ENCODE measurements around the gene ASAP3.

The ASAP3 gene

GRCh38 chr1:23396380-23396779 is 87.6 kb downstream of the ASAP3 start:
- Histone ChIP-seq H3K9ac (no peak overlapping the region), H2AFZ (ENCODE audit: low read depth) (no peak overlapping the region), H3K4me2 (no peak overlapping the region), H3K27ac (no peak overlapping the region), H3K36me3 (ENCODE audit: insufficient read depth) (no peaks in the 10 kb centered on the region), H3K27me3 (ENCODE audit: insufficient read depth, low read depth) (no peaks in the 10 kb centered on the region), H3K4me1 (ENCODE audit: low read depth, poor library complexity, severe bottlenecking) (no peaks in the 10 kb centered on the region), H3K4me3 (IDR thresholded peaks at IDR 0.05; ENCODE audit: insufficient read depth, low read depth, low read length) (no peak overlapping the region), H4K20me1 (ENCODE audit: insufficient read depth) (no peaks in the 10 kb centered on the region), H3K79me2 (ENCODE audit: insufficient read depth, low read depth) (no peaks in the 10 kb centered on the region)
- no peak for TF ChIP-seq CTCF (conservative IDR thresholded peaks at IDR 0.05; ENCODE audit: low read depth, low read length)

- H3K79me2 ChIP-seq (ENCODE audit: insufficient read depth, low read depth), result no peaks in the 10 kb centered on the region
- no peaks in the 10 kb centered on the region for H4K20me1 ChIP-seq (ENCODE audit: insufficient read depth)
- no peaks in the 10 kb centered on the region for H3K36me3 ChIP-seq (ENCODE audit: insufficient read depth)
- no peak overlapping the region for H3K4me3 ChIP-seq (IDR thresholded peaks at IDR 0.05; ENCODE audit: insufficient read depth, low read depth, low read length)
- H2AFZ ChIP-seq (ENCODE audit: low read depth), result no peak overlapping the region
- no peak for TF ChIP-seq CTCF (conservative IDR thresholded peaks at IDR 0.05; ENCODE audit: low read depth, low read length)
- H3K4me2 ChIP-seq, result no peak overlapping the region
- H3K4me1 ChIP-seq (ENCODE audit: low read depth, poor library complexity, severe bottlenecking), result no peaks in the 10 kb centered on the region
- no peak overlapping the region for H3K9ac ChIP-seq
- H3K27ac ChIP-seq, result no peak overlapping the region
- H3K27me3 ChIP-seq (ENCODE audit: insufficient read depth, low read depth), result no peaks in the 10 kb centered on the region
Measured at GRCh38 chr1:23395849-23396248, 88.1 kb downstream of the ASAP3 start.

- Histone ChIP-seq H3K27ac (no peak overlapping the region), H3K27me3 (ENCODE audit: insufficient read depth, low read depth) (no peaks in the 10 kb centered on the region), H3K79me2 (ENCODE audit: insufficient read depth, low read depth) (no peaks in the 10 kb centered on the region), H3K4me2 (no peak overlapping the region), H4K20me1 (ENCODE audit: insufficient read depth) (no peaks in the 10 kb centered on the region), H3K9ac (no peak overlapping the region), H3K4me3 (IDR thresholded peaks at IDR 0.05; ENCODE audit: insufficient read depth, low read depth, low read length) (no peak overlapping the region), H2AFZ (ENCODE audit: low read depth) (no peak overlapping the region), H3K36me3 (ENCODE audit: insufficient read depth) (no peaks in the 10 kb centered on the region), H3K4me1 (ENCODE audit: low read depth, poor library complexity, severe bottlenecking) (no peaks in the 10 kb centered on the region)
- TF ChIP-seq CTCF (conservative IDR thresholded peaks at IDR 0.05; ENCODE audit: low read depth, low read length), result no peak
Measured at GRCh38 chr1:23395154-23395724, 88.7 kb downstream of the ASAP3 start.

- H3K4me1 ChIP-seq (ENCODE audit: low read depth, poor library complexity, severe bottlenecking), result no peaks in the 10 kb centered on the region
- H2AFZ ChIP-seq (ENCODE audit: low read depth), result no peak overlapping the region
- no peaks in the 10 kb centered on the region for H3K79me2 ChIP-seq (ENCODE audit: insufficient read depth, low read depth)
- H3K4me2 ChIP-seq, result no peak overlapping the region
- TF ChIP-seq CTCF (conservative IDR thresholded peaks at IDR 0.05; ENCODE audit: low read depth, low read length), result no peak
- no peaks in the 10 kb centered on the region for H3K36me3 ChIP-seq (ENCODE audit: insufficient read depth)
- no peaks in the 10 kb centered on the region for H3K27me3 ChIP-seq (ENCODE audit: insufficient read depth, low read depth)
- no peak overlapping the region for H3K9ac ChIP-seq
- H4K20me1 ChIP-seq (ENCODE audit: insufficient read depth), result no peaks in the 10 kb centered on the region
- H3K27ac ChIP-seq, result no peak overlapping the region
- no peak overlapping the region for H3K4me3 ChIP-seq (IDR thresholded peaks at IDR 0.05; ENCODE audit: insufficient read depth, low read depth, low read length)
Measured at GRCh38 chr1:23394684-23395083, 89.3 kb downstream of the ASAP3 start.

Data from KMS-11 (cell line).